GM12872 (cell line): Measurements from ENCODE around the gene SRD5A1.

Experiments used
- CTCF ChIP-seq: IDR thresholded peaks from 3 replicates; pipeline ENCODE4 v1.5.1; 2011; ENCODE audit warnings: low read depth, mild to moderate bottlenecking, low read length, moderate library complexity; ENCODE audit not compliant: insufficient read depth

SRD5A1 gene

GRCh38 chr5:6723816-6724300 lies 90.6 kb downstream of the SRD5A1 start:
- no peak for TF ChIP-seq CTCF
